Inflammatory macrophage (primary cell): ENCODE measurements around the gene NLRP7.
"Not testable (repeated sequence)": the region's sequence is repeated elsewhere in the genome, so short reads cannot be mapped to it uniquely, and the experiment has no call there.

Experiments
- DNase-seq, 2 donors: peaks; one replicate each; pipeline ENCODE4 v3.0.0-alpha.2; 2020 to 2022
- total RNA-seq, 18 experiments: gene quantifications; one replicate each; lab custom pipeline; 2026; ENCODE audit warnings: mixed read lengths in 6 of 18, inconsistent platforms in 2 of 18; lab: John Stamatoyannopoulos, UW

The NLRP7 gene
- total RNA-seq = 0 to 1.2 (median 0.02) reads per million in 18 experiments

GRCh38 chr19:54947381-54947780, at the start of gene NLRP7:
Gene NLRP7, minus strand, starts transcription at chr19:54947530.
- no peak for DNase-seq

GRCh38 chr19:54995561-54995960, 48.2 kb upstream of the NLRP7 start:
- DNase-seq = no peak

- not testable (repeated sequence) for DNase-seq
These were observed 42.2 kb upstream of the NLRP7 start for GRCh38 chr19:54989531-54989930.

GRCh38 chr19:54982562-54982961, 35.2 kb upstream of the NLRP7 start:
- not testable (repeated sequence) for DNase-seq

- peak; percentile 95 for DNase-seq
These were observed 26.1 kb upstream of the NLRP7 start for GRCh38 chr19:54973229-54974090.

GRCh38 chr19:54971446-54971845, 24.1 kb upstream of the NLRP7 start:
- not testable (repeated sequence) for DNase-seq

GRCh38 chr19:54969647-54970046, 22.3 kb upstream of the NLRP7 start:
- no peak for DNase-seq

- no peak for DNase-seq
These were observed 20.3 kb upstream of the NLRP7 start for GRCh38 chr19:54967611-54968010.

GRCh38 chr19:54965055-54965454, 17.7 kb upstream of the NLRP7 start:
- DNase-seq = not testable (repeated sequence)

GRCh38 chr19:54959840-54960239, 12.5 kb upstream of the NLRP7 start:
- DNase-seq = no peak

GRCh38 chr19:54955376-54955775, 8.0 kb upstream of the NLRP7 start:
- DNase-seq = peak; percentile 54 to 82

GRCh38 chr19:54953345-54953713, 6.0 kb upstream of the NLRP7 start:
- DNase-seq = not testable (repeated sequence)

GRCh38 chr19:54952591-54953344, 5.4 kb upstream of the NLRP7 start:
- peak; percentile 95 for DNase-seq

- not testable (repeated sequence) for DNase-seq
These were observed 3.2 kb upstream of the NLRP7 start for GRCh38 chr19:54950580-54950979.

GRCh38 chr19:54949412-54949811, 2.1 kb upstream of the NLRP7 start:
- DNase-seq = no peak

GRCh38 chr19:54943772-54944361, 3.5 kb downstream of the NLRP7 start:
- not testable (repeated sequence) for DNase-seq

- not testable (repeated sequence) for DNase-seq
These were observed 7.8 kb downstream of the NLRP7 start for GRCh38 chr19:54939538-54939937.

GRCh38 chr19:54938906-54939305, 8.4 kb downstream of the NLRP7 start:
- DNase-seq = no peak

- DNase-seq = no peak
These were observed 9.4 kb downstream of the NLRP7 start for GRCh38 chr19:54937926-54938325.

- DNase-seq = peak in 1 of 2 donors; percentile 13
These were observed 19.0 kb downstream of the NLRP7 start for GRCh38 chr19:54928299-54928698.

- no peak for DNase-seq
These were observed 24.1 kb downstream of the NLRP7 start for GRCh38 chr19:54923276-54923675.

- peak in 1 of 2 donors; percentile 34 for DNase-seq
These were observed 26.2 kb downstream of the NLRP7 start for GRCh38 chr19:54921082-54921481.
